ENCODE results near the gene CREG1.
"Not testable (repeated sequence)": the region's sequence is repeated elsewhere in the genome, so short reads cannot be mapped to it uniquely, and the experiment has no call there.

The CREG1 gene

DNA sequence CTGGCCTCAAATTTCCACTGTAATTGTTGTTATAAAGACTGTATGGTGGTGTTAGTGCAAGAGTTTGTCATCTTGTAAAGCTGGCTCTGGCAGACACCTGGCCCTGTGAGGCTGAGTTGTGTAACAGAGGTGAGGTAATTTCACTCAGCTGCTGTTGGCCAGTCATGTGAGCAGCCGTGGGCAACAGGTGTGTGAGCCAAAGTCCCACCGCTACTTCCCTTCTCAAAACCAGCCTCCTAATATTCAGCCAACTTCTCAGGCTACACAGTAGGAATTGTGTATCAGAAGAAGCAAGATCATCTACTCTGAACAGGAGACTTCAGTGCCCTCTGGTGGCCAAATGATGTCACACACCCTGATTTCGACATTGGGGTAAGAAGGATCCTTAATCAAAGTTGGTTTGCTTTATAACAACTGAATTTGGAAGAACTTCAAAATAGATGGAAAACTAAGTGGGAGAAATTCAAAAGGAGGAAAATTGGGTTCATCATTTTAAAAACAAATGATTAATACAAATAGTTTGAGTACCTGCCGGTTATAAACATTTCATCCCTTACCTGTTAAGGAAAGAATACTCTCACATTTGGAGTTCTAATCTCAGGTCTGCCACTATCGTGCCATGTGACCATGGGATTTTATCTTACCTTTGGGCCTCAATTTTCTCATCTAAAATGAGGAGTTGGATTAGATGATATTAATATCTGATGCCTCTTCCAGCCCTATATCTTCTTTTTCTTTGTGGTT, 2.6 kb upstream of the CREG1 start:
- TF ChIP-seq, protein P1, sequence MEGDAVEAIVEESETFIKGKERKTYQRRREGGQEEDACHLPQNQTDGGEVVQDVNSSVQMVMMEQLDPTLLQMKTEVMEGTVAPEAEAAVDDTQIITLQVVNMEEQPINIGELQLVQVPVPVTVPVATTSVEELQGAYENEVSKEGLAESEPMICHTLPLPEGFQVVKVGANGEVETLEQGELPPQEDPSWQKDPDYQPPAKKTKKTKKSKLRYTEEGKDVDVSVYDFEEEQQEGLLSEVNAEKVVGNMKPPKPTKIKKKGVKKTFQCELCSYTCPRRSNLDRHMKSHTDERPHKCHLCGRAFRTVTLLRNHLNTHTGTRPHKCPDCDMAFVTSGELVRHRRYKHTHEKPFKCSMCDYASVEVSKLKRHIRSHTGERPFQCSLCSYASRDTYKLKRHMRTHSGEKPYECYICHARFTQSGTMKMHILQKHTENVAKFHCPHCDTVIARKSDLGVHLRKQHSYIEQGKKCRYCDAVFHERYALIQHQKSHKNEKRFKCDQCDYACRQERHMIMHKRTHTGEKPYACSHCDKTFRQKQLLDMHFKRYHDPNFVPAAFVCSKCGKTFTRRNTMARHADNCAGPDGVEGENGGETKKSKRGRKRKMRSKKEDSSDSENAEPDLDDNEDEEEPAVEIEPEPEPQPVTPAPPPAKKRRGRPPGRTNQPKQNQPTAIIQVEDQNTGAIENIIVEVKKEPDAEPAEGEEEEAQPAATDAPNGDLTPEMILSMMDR (conservative IDR thresholded peaks at IDR 0.05; ENCODE audit: low read depth), result peak; percentile 86
- peak overlapping the region; percentile 38 for H3K27ac ChIP-seq
- POLR2A ChIA-PET (ENCODE audit: low non-redundant PET), result no interaction called here
- CTCF ChIA-PET, result interaction anchor here (0.6 to 2.0 kb wide), 7 partner anchors 13 to 1072 kb away, joined by 3 to 10 read pairs (median 3); no protein-coding TSS in a partner anchor
- DNase-seq (ENCODE audit: low spot score), result peak; percentile 77

DNA sequence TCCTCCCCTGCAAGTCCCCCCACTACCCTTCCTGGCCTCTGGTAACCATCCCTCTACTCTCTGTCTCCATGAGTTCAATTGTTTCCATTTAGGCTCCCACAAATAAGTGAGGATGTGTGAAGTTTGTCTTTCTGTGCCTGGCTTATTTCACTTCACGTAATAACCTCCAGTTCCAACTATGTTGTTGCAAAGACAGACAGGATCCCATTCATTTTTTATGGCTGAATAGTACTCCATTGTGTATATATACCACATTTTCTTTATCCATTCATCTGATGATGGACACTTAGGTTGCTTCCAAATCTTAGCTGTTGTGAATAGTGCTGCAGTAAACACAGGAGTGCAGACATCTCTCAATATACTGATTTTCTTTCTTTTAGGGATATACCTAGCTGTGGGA, 1.5 kb upstream of the CREG1 start:
- DNase-seq (ENCODE audit: low spot score); H3K27ac ChIP-seq; POLR2A ChIA-PET (ENCODE audit: low non-redundant PET): not testable (repeated sequence)
- CTCF ChIA-PET, result interaction anchor here (2.0 kb wide), 1 partner anchor 132 kb away, joined by 10 read pairs; no protein-coding TSS in a partner anchor

DNA sequence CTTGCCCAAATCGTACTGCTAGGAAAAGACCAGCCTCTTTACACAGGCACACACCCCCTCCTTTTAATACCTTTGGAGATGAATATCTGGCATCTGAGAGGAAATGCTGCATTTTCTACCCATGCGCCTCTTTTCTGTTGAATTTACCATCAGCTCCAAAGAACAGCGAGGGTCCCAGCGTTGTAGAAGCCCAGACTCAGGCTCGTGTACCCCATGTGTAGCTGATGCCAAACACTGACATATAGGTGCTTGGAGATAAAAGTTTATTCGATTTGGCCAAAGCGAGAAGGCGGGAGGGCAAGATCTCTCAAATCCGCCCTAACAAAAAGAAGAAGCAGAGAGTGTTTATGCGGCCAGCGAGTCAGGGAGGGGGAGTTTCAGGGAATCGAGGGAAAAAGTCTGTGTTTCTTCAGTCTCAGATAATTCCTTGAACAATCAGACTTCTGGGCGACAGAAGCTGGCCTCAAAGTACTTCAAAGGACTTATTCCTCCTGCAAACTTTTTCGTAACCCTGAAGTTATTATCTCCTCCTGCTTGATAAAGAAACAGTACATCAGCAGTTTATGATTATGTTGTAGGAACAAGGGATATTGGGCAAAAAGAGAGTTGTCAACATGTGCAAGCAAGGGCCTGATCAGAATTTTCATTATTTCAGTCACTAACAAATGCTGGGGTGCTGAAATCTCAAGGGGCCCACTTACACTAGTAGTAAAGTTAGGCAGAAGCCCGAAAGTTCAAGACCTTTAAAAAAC, 642 bp upstream of the CREG1 start:
- ChIA-PET POLR2A (ENCODE audit: low non-redundant PET) (interaction anchor here (0.7 kb wide), 1 partner anchor 1756 kb away, joined by 3 read pairs; no protein-coding TSS in a partner anchor), CTCF (no interaction called here)
- H3K27ac ChIP-seq, result peak overlapping the region; percentile 78
- TF ChIP-seq, protein P1 (conservative IDR thresholded peaks at IDR 0.05; ENCODE audit: low read depth), result no peak
- DNase-seq (ENCODE audit: low spot score), result no peak

DNA sequence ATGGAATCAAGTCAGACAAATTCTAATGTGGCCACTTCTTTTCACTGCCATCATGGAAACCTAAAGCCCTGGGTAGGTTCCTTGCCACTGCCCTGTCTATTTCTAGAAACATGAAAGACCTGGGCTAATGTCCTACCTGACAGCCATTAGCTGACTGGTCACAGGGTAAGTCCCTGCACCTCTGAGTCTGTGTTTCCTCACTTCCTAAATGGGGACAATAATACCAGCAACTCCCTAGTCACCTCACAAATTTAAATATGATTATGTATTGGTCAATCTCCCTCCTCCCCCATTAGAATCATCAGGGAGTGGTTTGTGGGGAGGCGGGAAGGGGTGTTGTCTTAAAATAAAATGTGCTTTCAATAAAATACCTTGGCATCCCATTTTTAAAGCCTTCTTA, 2.2 kb downstream of the CREG1 start:
- no peak overlapping the region for H3K27ac ChIP-seq
- no peak for DNase-seq (ENCODE audit: low spot score)
- ChIA-PET CTCF (no interaction called here), POLR2A (ENCODE audit: low non-redundant PET) (no interaction called here)
- TF ChIP-seq, protein P1 (conservative IDR thresholded peaks at IDR 0.05; ENCODE audit: low read depth), result no peak

DNA sequence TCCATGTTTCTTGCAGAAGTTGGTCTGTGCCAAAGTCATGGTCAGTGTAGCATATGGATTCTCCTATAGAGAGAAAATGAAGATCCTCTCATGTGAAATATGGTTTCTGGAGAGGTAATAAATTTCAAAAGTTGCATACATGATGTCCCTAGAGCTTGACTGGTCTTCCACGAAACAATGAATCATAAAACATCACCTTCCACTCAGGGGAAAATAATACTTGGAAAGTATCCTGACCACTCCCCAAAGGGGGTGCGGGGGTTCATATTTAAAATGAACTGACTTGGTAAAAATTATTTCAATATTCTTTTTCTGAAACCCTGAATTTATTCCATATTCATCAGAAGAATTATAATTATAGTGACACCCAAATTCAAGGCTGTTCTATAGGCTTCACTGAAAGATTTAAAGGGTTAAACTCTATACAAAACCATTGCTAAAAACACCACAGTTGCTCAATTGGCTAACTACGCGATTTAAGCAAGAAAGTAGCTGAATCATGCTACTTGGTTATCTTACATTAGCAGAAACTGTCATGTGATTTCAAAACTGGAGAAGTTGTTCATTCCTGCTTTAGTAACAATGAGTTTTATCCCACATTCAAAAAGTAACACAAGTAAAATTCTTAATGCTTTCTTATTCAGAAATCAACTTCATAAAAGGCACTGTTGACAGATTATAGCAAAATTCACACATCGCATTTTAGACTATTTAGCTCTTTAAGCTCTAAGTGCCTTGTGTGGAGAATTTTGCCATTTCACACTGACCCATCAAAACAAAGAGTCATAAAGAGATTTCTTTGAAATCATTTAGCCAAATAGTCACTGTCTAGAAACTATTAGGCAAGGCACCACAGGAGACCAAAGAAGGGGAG, 5.3 kb downstream of the CREG1 start:
- TF ChIP-seq, protein P1 (conservative IDR thresholded peaks at IDR 0.05; ENCODE audit: low read depth), result no peak
- ChIA-PET POLR2A (ENCODE audit: low non-redundant PET) (no interaction called here), CTCF (interaction anchor here (0.8 kb wide), 1 partner anchor 8 kb away, joined by 3 read pairs; no protein-coding TSS in a partner anchor)
- no peak overlapping the region for H3K27ac ChIP-seq
- no peak for DNase-seq (ENCODE audit: low spot score)

DNA sequence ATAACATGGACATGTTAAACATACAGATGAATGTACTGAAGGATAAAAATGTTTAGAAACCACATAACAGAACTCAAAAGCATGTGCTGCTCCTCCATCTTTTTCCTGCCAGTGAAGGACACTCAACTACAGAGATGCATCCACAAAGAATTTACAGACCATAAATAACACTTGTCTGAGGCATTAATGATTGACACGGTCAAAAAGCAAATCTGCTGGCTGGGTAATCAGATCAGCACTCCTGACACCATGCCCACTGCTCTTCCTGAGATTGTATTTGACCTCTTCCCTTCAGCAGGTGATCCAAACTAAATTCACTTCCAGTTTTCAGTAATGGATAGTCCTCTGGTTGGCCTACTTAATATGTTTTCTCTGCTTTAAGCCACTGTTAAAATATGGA, 6.6 kb downstream of the CREG1 start:
- DNase-seq (ENCODE audit: low spot score), result no peak
- POLR2A ChIA-PET (ENCODE audit: low non-redundant PET), result no interaction called here
- H3K27ac ChIP-seq, result no peak overlapping the region
- TF ChIP-seq, protein P1 (conservative IDR thresholded peaks at IDR 0.05; ENCODE audit: low read depth), result no peak
- CTCF ChIA-PET, result interaction anchor here (0.6 kb wide), 1 partner anchor 457 kb away, joined by 5 read pairs; no protein-coding TSS in a partner anchor

Data from RWPE1 (cell line).